Uterus (tissue), 2 donors: Measurements from ENCODE around the gene WDFY2.
A peak's percentile ranks its signal among the peaks of the same experiment; 100 is the strongest.

ENCODE experiments used
- CTCF ChIP-seq, 4 experiments: fragments of 200-600 bp in 2 of 4; fragments of 450-650 bp in 2 of 4; sonication (generic) in 2 of 4; IDR thresholded peaks; one replicate each; pipeline ENCODE4 v1.5.1; 2016 to 2019; ENCODE audit warnings: antibody characterized with exemption in 4 of 4, mild to moderate bottlenecking in 2 of 4, moderate library complexity in 1 of 4
- POLR2A ChIP-seq, 2 donors: fragments of 450-650 bp; IDR thresholded peaks; one replicate each; pipeline ENCODE4 v1.6.1; 2016; ENCODE audit warnings: antibody characterized with exemption in 2 of 2, mild to moderate bottlenecking in 1 of 2, moderate library complexity in 1 of 2

GRCh38 chr13:51584731-51585672 is 740 bp downstream of the WDFY2 start:
- TF ChIP-seq POLR2A (IDR thresholded peaks at IDR 0.05), result no peak
- TF ChIP-seq CTCF (IDR thresholded peaks at IDR 0.05), result peak in 1 of 4 experiments; percentile 18
